ENCODE results near the gene WDR83. TPM values are rescaled to one million over a fixed set of nuclear protein-coding genes. Genes with fewer than 3 reads are reported as not detected.
"Not testable (repeated sequence)": the region's sequence is repeated elsewhere in the genome, so short reads cannot be mapped to it uniquely, and the experiment has no call there.

WDR83 gene
- total RNA-seq, 1 donor from 2014 or later: 9.6 TPM

GRCh38 chr19:12672744-12673143 is 6.1 kb downstream of the WDR83 start:
- H3K27me3 Mint-ChIP-seq (ENCODE audit: low read depth): no peaks in the 10 kb centered on the region

DNA sequence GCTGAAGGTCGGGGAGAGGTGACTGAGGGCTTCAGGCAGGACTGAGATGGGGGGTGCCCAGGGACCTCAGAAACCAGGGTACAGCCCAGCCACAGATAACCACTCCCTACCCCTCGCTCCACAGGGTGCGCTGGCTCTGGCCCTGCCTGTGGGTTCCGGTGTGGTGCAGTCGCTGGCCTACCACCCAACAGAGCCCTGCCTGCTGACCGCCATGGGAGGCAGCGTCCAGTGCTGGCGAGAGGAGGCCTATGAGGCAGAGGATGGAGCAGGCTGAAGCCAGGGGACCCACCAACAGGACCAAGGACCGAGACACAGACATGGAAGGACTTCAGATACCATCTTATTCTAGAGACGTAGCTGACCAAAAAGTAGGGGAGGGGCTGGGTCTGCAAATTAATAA is 8.8 kb downstream of the WDR83 start:
- Mint-ChIP-seq H3K4me1 (ENCODE audit: low read depth) (peaks cover 9% of the 10 kb centered on the region), H3K36me3 (ENCODE audit: low read depth) (peaks cover 20% of the 10 kb centered on the region), H3K4me3 (ENCODE audit: unreplicated experiment) (no peak overlapping the region)

More at GRCh38 chr19:12672744-12673143, 6.1 kb downstream of the WDR83 start:
- H3K36me3 Mint-ChIP-seq (ENCODE audit: low read depth): peaks cover 17% of the 10 kb centered on the region
- peaks cover 27% of the 10 kb centered on the region for H3K4me1 Mint-ChIP-seq (ENCODE audit: low read depth)
- no peaks in the 10 kb centered on the region for H3K9me3 Mint-ChIP-seq (ENCODE audit: low read depth)
- H3K4me3 Mint-ChIP-seq (ENCODE audit: unreplicated experiment): no peak overlapping the region
- no peak overlapping the region for H3K27ac Mint-ChIP-seq (ENCODE audit: unreplicated experiment)
- TF ChIP-seq, protein P1, sequence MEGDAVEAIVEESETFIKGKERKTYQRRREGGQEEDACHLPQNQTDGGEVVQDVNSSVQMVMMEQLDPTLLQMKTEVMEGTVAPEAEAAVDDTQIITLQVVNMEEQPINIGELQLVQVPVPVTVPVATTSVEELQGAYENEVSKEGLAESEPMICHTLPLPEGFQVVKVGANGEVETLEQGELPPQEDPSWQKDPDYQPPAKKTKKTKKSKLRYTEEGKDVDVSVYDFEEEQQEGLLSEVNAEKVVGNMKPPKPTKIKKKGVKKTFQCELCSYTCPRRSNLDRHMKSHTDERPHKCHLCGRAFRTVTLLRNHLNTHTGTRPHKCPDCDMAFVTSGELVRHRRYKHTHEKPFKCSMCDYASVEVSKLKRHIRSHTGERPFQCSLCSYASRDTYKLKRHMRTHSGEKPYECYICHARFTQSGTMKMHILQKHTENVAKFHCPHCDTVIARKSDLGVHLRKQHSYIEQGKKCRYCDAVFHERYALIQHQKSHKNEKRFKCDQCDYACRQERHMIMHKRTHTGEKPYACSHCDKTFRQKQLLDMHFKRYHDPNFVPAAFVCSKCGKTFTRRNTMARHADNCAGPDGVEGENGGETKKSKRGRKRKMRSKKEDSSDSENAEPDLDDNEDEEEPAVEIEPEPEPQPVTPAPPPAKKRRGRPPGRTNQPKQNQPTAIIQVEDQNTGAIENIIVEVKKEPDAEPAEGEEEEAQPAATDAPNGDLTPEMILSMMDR (IDR thresholded peaks at IDR 0.05): no peak
- DNase-seq (ENCODE audit: low spot score): no peak

DNA sequence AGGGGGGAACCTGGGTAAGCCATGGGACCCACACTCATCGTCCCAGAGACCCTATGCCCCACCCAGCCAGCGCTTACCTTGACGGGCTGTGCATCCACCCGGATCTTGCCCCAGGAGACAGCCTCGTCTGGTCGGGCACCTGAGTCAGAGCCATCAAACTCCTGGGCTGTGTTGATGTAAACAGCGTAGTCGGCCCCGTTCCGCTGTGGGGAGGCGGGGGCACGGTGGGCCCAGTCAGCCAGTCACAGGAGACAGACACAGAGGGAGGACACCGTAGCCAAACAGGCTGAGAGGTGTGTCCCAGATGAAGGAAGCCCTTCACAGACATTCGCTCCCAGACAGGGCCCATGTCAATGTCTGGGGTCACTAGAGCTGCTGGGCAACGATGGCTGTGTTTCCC is 9.3 kb downstream of the WDR83 start:
- Mint-ChIP-seq H3K4me1 (ENCODE audit: low read depth) (peaks cover 7% of the 10 kb centered on the region), H3K27ac (ENCODE audit: unreplicated experiment) (no peak overlapping the region), H3K27me3 (ENCODE audit: low read depth) (no peaks in the 10 kb centered on the region), H3K36me3 (ENCODE audit: low read depth) (peaks cover 20% of the 10 kb centered on the region), H3K9me3 (ENCODE audit: low read depth) (no peaks in the 10 kb centered on the region), H3K4me3 (ENCODE audit: unreplicated experiment) (no peak overlapping the region)
- TF ChIP-seq, protein P1 (IDR thresholded peaks at IDR 0.05): no peak
- no peak for DNase-seq (ENCODE audit: low spot score)

More for the DNA sequence above, 8.8 kb downstream of the WDR83 start:
- H3K9me3 Mint-ChIP-seq (ENCODE audit: low read depth): no peaks in the 10 kb centered on the region
- TF ChIP-seq, protein P1 (IDR thresholded peaks at IDR 0.05): no peak
- H3K27ac Mint-ChIP-seq (ENCODE audit: unreplicated experiment): no peak overlapping the region
- H3K27me3 Mint-ChIP-seq (ENCODE audit: low read depth): no peaks in the 10 kb centered on the region
- DNase-seq (ENCODE audit: low spot score): no peak

DNA sequence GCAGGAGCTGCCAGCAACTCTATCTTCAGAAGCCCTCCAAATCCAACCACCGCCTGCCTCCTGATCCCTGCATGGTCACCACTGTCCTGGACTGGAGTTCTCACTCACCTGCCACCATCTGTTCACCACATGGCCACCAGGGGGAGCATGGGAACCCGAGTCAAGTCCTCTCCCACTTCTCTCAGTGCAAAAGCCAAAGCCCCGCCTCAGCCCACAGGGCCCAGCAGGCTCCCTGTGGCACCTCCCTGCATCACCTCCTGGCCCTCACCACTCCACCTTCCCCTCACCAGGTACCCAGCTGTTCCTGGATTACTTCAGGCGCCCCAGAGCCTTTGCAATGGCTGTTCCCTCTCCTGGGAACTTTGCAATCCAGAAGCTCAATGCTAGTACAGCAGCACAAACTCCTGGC is 9.8 kb downstream of the WDR83 start:
- H3K4me1 Mint-ChIP-seq (ENCODE audit: low read depth): peaks cover 10% of the 10 kb centered on the region
- no peak for DNase-seq (ENCODE audit: low spot score)
- H3K27ac Mint-ChIP-seq (ENCODE audit: unreplicated experiment): peak overlapping the region; percentile 45
- no peaks in the 10 kb centered on the region for H3K27me3 Mint-ChIP-seq (ENCODE audit: low read depth)
- H3K4me3 Mint-ChIP-seq (ENCODE audit: unreplicated experiment): no peak overlapping the region
- H3K36me3 Mint-ChIP-seq (ENCODE audit: low read depth): peaks cover 20% of the 10 kb centered on the region
- TF ChIP-seq, protein P1 (IDR thresholded peaks at IDR 0.05): peak; percentile 85
- H3K9me3 Mint-ChIP-seq (ENCODE audit: low read depth): no peaks in the 10 kb centered on the region

- TF ChIP-seq, protein P1 (IDR thresholded peaks at IDR 0.05): no peak
- H3K9me3 Mint-ChIP-seq (ENCODE audit: low read depth): no peaks in the 10 kb centered on the region
- peaks cover 8% of the 10 kb centered on the region for H3K4me1 Mint-ChIP-seq (ENCODE audit: low read depth)
- H3K27me3 Mint-ChIP-seq (ENCODE audit: low read depth): no peaks in the 10 kb centered on the region
- no peak overlapping the region for H3K27ac Mint-ChIP-seq (ENCODE audit: unreplicated experiment)
- H3K4me3 Mint-ChIP-seq (ENCODE audit: unreplicated experiment): no peak overlapping the region
- H3K36me3 Mint-ChIP-seq (ENCODE audit: low read depth): peaks cover 19% of the 10 kb centered on the region
- no peak for DNase-seq (ENCODE audit: low spot score)
These were observed 10.3 kb downstream of the WDR83 start for GRCh38 chr19:12676928-12677327.

DNA sequence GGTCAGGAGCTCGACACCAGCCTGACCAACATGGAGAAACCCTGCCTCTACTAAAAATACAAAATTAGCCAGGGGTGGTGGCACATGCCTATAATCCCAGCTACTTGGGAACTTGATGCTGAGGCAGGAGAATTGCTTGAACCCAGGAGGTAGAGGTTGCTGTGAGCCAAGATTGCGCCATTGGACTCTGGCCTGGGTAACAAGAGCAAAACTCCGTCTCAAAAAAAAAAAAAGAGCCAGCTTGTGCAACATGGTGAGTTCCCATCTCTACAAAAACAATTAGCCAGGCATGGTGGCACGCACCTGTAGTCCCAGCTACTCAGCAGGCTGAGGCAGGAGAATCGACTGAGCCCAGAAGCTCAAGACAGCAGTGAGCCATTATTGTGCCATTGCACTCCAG is 11.4 kb downstream of the WDR83 start:
- H3K27me3 Mint-ChIP-seq (ENCODE audit: low read depth); H3K9me3 Mint-ChIP-seq (ENCODE audit: low read depth); DNase-seq (ENCODE audit: low spot score); H3K4me3 Mint-ChIP-seq (ENCODE audit: unreplicated experiment); H3K4me1 Mint-ChIP-seq (ENCODE audit: low read depth); H3K27ac Mint-ChIP-seq (ENCODE audit: unreplicated experiment): not testable (repeated sequence)
- peaks cover 17% of the 10 kb centered on the region for H3K36me3 Mint-ChIP-seq (ENCODE audit: low read depth)
